ENCODE measurements around the gene CCDC152.

DNA sequence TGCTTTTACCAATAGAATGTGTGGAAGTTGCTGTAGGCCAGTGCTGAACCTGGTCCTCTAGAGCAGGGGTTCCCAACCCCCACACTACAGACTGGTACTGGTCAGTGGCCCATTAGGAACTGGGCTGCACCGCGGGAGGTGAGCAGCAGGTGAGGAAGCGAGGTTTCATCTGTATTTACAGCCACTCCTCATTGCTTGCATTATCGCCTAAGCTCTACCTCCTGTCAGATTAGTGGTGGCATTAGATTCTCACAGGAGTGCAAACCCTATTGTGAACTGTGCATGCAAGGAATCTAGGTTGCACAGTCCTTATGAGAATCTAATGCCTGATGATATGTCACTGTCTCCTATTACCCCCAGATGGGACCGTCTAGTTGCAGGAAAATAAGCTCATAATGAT, 6.1 kb upstream of the CCDC152 start:
- TF ChIP-seq CTCF (conservative IDR thresholded peaks at IDR 0.05; ENCODE audit: low read depth, low read length), result no peak
- TF ChIP-seq EZH2phosphoT487 (IDR thresholded peaks at IDR 0.05; ENCODE audit: borderline replicate concordance, low read length), result no peak
